Suppressor macrophage (primary cell): Measurements from ENCODE around the gene SLC9A6.
"Not testable (repeated sequence)": the region's sequence is repeated elsewhere in the genome, so short reads cannot be mapped to it uniquely, and the experiment has no call there.

Experiments
- DNase-seq, 4 experiments: peaks; one replicate each; pipeline ENCODE4 v3.0.0-alpha.2; 2020 to 2022

The SLC9A6 gene

GRCh38 chrX:136064661-136065043, 79.4 kb downstream of the SLC9A6 start:
- no peak for DNase-seq

- peak; percentile 48 to 68 (median 62) for DNase-seq
These were observed 79.9 kb downstream of the SLC9A6 start for GRCh38 chrX:136065044-136065671.

GRCh38 chrX:136067097-136067496, 81.9 kb downstream of the SLC9A6 start:
- no peak for DNase-seq

- no peak for DNase-seq
These were observed 82.7 kb downstream of the SLC9A6 start for GRCh38 chrX:136067966-136068365.

GRCh38 chrX:136076942-136077341, 91.7 kb downstream of the SLC9A6 start:
- no peak for DNase-seq

- no peak for DNase-seq
These were observed 95.5 kb downstream of the SLC9A6 start for GRCh38 chrX:136080766-136081165.

GRCh38 chrX:136086521-136086920, 101.3 kb downstream of the SLC9A6 start:
- no peak for DNase-seq

GRCh38 chrX:136091898-136092297, 106.7 kb downstream of the SLC9A6 start:
- DNase-seq = not testable (repeated sequence)

- DNase-seq = no peak
These were observed 109.7 kb downstream of the SLC9A6 start for GRCh38 chrX:136094962-136095361.
